Keratinocyte (primary cell): ENCODE data around the gene MYB. TPM values are rescaled to one million over a fixed set of nuclear protein-coding genes. Genes with fewer than 3 reads are reported as not detected.

ENCODE experiments used
- DNase-seq: peaks from one replicate; pipeline ENCODE4 v3.0.0-alpha.2; 2011; ENCODE audit warnings: low read depth, missing footprints, low spot score
- FAIRE-seq: peaks from 2 replicates; lab custom pipeline; 2011; peaks lifted over from hg19 to GRCh38; lab: Jason Lieb, UNC
- H2AFZ ChIP-seq: 2 replicates; pipeline ENCODE4 v1.6.0; 2012; ENCODE audit warnings: low read length, control low read depth, inconsistent platforms; ENCODE audit not compliant: control insufficient read depth
- H3K27ac ChIP-seq: 2 replicates; pipeline ENCODE4 v1.5.1; 2011; ENCODE audit warnings: low read length; ENCODE audit not compliant: control insufficient read depth, insufficient read depth
- H3K27me3 ChIP-seq: 3 replicates; pipeline ENCODE4 v1.6.0; 2011; ENCODE audit warnings: low read length; ENCODE audit not compliant: control insufficient read depth, insufficient read depth; ENCODE audit errors: extremely low read depth
- H3K36me3 ChIP-seq, 2 experiments: 2 replicates in 1 of 2; 3 replicates in 1 of 2; pipeline ENCODE4 v1.5.1; 2011; ENCODE audit warnings: low read length in 2 of 2, mild to moderate bottlenecking in 1 of 2; ENCODE audit not compliant: control insufficient read depth in 2 of 2, insufficient read depth in 2 of 2; ENCODE audit errors: extremely low read depth in 1 of 2
- H3K4me1 ChIP-seq: 3 replicates; pipeline ENCODE4 v1.5.1; 2011; ENCODE audit warnings: low read length; ENCODE audit not compliant: control insufficient read depth, insufficient read depth; ENCODE audit errors: extremely low read depth
- H3K4me2 ChIP-seq: 3 replicates; pipeline ENCODE4 v1.6.0; 2011; ENCODE audit warnings: low read depth, low read length; ENCODE audit not compliant: control insufficient read depth, insufficient read depth; ENCODE audit errors: extremely low read depth
- H3K4me3 ChIP-seq, 3 experiments: fragments of 200-600 bp in 1 of 3; sonication (generic) in 1 of 3; 2 replicates in 2 of 3; 3 replicates in 1 of 3; pipeline ENCODE4 v1.5.1; 2011 to 2016; ENCODE audit warnings: low read length in 3 of 3, mild to moderate bottlenecking in 3 of 3, control low read depth in 2 of 3, inconsistent platforms in 1 of 3, low read depth in 1 of 3, mixed read lengths in 1 of 3, mixed run types in 1 of 3, moderate library complexity in 1 of 3; ENCODE audit not compliant: control insufficient read depth in 2 of 3, insufficient read depth in 2 of 3; ENCODE audit errors: extremely low read depth in 1 of 3
- H3K79me2 ChIP-seq: 2 replicates; pipeline ENCODE4 v1.6.0; 2012; ENCODE audit warnings: low read length; ENCODE audit not compliant: control insufficient read depth, insufficient read depth
- H3K9ac ChIP-seq: 3 replicates; pipeline ENCODE4 v1.6.0; 2011; ENCODE audit warnings: low read length; ENCODE audit not compliant: control insufficient read depth, insufficient read depth; ENCODE audit errors: extremely low read depth
- H3K9me1 ChIP-seq: 3 replicates; pipeline ENCODE4 v1.6.0; 2011; ENCODE audit warnings: low read length; ENCODE audit not compliant: control insufficient read depth, insufficient read depth; ENCODE audit errors: extremely low read depth
- H3K9me3 ChIP-seq: 2 replicates; pipeline ENCODE4 v1.5.1; 2012; ENCODE audit warnings: low read depth, low read length; ENCODE audit not compliant: control insufficient read depth
- H4K20me1 ChIP-seq: 3 replicates; pipeline ENCODE4 v1.6.0; 2011; ENCODE audit warnings: low read length; ENCODE audit not compliant: control insufficient read depth, insufficient read depth; ENCODE audit errors: extremely low read depth
- CTCF ChIP-seq, 3 experiments: IDR thresholded peaks in 1 of 3; conservative IDR thresholded peaks in 1 of 3; optimal IDR thresholded peaks in 1 of 3; 2 replicates in 2 of 3; 3 replicates in 1 of 3; pipeline versions ENCODE3 to v1.5.1; 2011; ENCODE audit warnings: low read length in 3 of 3, mild to moderate bottlenecking in 3 of 3, moderate library complexity in 2 of 3, control low read depth in 1 of 3, inconsistent platforms in 1 of 3; ENCODE audit not compliant: insufficient read depth in 2 of 3; ENCODE audit errors: extremely low read depth in 1 of 3
- EZH2 ChIP-seq: IDR thresholded peaks from one replicate; pipeline ENCODE4 v1.6.1; 2012; ENCODE audit warnings: inconsistent platforms, mild to moderate bottlenecking, low read length, moderate library complexity
- dilution Hi-C: fragments of 300-500 bp; cut with MboI; formaldehyde crosslinking; loops from one replicate; pipeline ENCODE4 v1.7.0; 2020; ENCODE audit warnings: low sequenced_read_pairs; ENCODE audit not compliant: extremely low pct_ligation_motif_present
- polyA plus RNA-seq, 5 experiments: library from polyadenylated mRNA; depleted of rRNA in 3 of 5; stranded (reverse) in 3 of 5; stranded (forward) in 1 of 5; unstranded in 1 of 5; fragments of >200 nt; gene quantifications; 1 replicate in 1 of 5; 2 replicates in 3 of 5; 3 replicates in 1 of 5; pipeline versions ENCODE4 v1.2.1 to v1.2.3, GENCODE V29; 2011 to 2012; ENCODE audit warnings: missing spikeins in 2 of 5, low read depth in 1 of 5, low replicate concordance in 1 of 5

MYB gene
- polyA plus RNA-seq, 1 donor (not counting 4 experiments of a cell fraction or from before 2014, with no cell fraction given), result 0.04 TPM

- H3K9ac ChIP-seq, result no peak overlapping the region
- no peak overlapping the region for H3K4me2 ChIP-seq
- H2AFZ ChIP-seq, result no peak overlapping the region
- H3K9me1 ChIP-seq, result no peaks in the 10 kb centered on the region
- DNase-seq (no peak), FAIRE-seq (no peak)
- H3K27ac ChIP-seq, result no peak overlapping the region
- no peaks in the 10 kb centered on the region for H3K9me3 ChIP-seq
- no peaks in the 10 kb centered on the region for H3K36me3 ChIP-seq
- TF ChIP-seq EZH2, result no peak
- no peak for TF ChIP-seq CTCF (optimal IDR thresholded peaks at IDR 0.05 in 1 of 3, IDR thresholded peaks at IDR 0.05 in 1 of 3, conservative IDR thresholded peaks at IDR 0.05 in 1 of 3; ENCODE audit: extremely low read depth in 1 of 3, insufficient read depth in 2 of 3, low read length in 3 of 3)
- dilution Hi-C loops, result no loop called here
- no peaks in the 10 kb centered on the region for H3K79me2 ChIP-seq
- H4K20me1 ChIP-seq, result no peaks in the 10 kb centered on the region
- H3K27me3 ChIP-seq, result no peaks in the 10 kb centered on the region
- H3K4me3 ChIP-seq, result no peak overlapping the region
- no peaks in the 10 kb centered on the region for H3K4me1 ChIP-seq
Measured at GRCh38 chr6:135227349-135227748, 46.2 kb downstream of the MYB start.

GRCh38 chr6:135227758-135228157, 46.6 kb downstream of the MYB start:
- TF ChIP-seq CTCF (optimal IDR thresholded peaks at IDR 0.05 in 1 of 3, IDR thresholded peaks at IDR 0.05 in 1 of 3, conservative IDR thresholded peaks at IDR 0.05 in 1 of 3; ENCODE audit: extremely low read depth in 1 of 3, insufficient read depth in 2 of 3, low read length in 3 of 3) (no peak), EZH2 (no peak)
- FAIRE-seq, result no peak
- dilution Hi-C loops, result no loop called here

More at GRCh38 chr6:135227758-135228157, 46.6 kb downstream of the MYB start:
- Histone ChIP-seq H3K36me3 (no peaks in the 10 kb centered on the region), H3K9me3 (no peaks in the 10 kb centered on the region), H3K4me1 (no peaks in the 10 kb centered on the region), H3K27ac (no peak overlapping the region), H4K20me1 (no peaks in the 10 kb centered on the region), H3K4me3 (no peak overlapping the region), H2AFZ (no peak overlapping the region), H3K4me2 (no peak overlapping the region), H3K9me1 (no peaks in the 10 kb centered on the region), H3K79me2 (no peaks in the 10 kb centered on the region), H3K9ac (no peak overlapping the region), H3K27me3 (no peaks in the 10 kb centered on the region)
- DNase-seq, result no peak
